ENCODE measurements around the gene ITGB1BP1. TPM values are rescaled to one million over a fixed set of nuclear protein-coding genes. Genes with fewer than 3 reads are reported as not detected.
A peak's percentile ranks its signal among the peaks of the same experiment; 100 is the strongest.

Gene ITGB1BP1
- total and polyA plus RNA-seq, 10 of the 15 experiments (the other 5 are each of a cell fraction or from before 2014, with no cell fraction given), result 50.2 to 273 (median 97.2) TPM

DNA sequence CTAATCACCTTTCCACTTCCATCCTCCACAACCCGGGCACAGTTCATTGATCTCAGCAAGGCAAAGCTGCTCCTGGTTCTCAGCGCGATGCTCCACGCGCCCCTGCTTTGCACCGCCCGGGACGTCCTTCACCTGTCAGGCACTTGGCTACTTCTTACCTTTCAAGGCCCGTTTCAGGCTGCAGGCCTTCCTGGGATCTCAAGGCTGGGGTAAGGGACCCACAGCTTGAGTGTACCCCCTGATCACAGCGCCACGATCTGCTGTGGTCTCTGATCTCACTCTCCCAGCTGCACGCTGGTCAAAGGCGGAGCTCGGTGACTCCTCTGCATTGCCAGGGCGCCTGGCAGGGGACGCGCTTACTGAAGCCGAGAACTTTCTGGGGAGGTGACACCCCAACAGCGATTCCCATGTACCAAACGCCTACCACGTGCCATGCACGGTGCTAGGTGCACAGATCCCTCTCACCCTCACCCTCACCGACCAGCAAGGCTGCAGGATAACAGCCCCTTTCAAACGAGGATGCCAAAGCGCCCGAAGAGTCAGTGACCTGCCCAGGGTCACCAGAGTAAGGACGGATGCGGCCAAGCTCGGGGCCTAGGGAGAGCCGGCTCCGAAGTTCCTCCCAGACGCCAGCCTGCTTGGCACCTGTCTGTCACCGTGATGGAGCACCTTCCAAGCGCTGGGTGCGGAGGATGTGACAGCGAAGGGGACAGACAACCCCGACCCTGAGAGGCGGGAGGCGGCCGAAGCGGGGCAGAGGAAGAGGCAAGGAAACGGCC lies 818 bp downstream of the ITGB1BP1 start (continued):
- TF ChIP-seq GATAD2B (conservative IDR thresholded peaks at IDR 0.05; ENCODE audit: low read depth), result no peak
- TF ChIP-seq POU2F2 (IDR thresholded peaks at IDR 0.05; ENCODE audit: borderline replicate concordance, low read depth, low read length), result peak; percentile 7; the same call in 1 of the 3 replicates
- TF ChIP-seq CBX3 (IDR thresholded peaks at IDR 0.05; ENCODE audit: borderline replicate concordance, low read depth), result no peak
- TF ChIP-seq LARP7 (IDR thresholded peaks at IDR 0.05), result no peak
- TF ChIP-seq SKIL (IDR thresholded peaks at IDR 0.05; ENCODE audit: low read depth, poor library complexity, severe bottlenecking), result no peak
- TF ChIP-seq DPF2 (IDR thresholded peaks at IDR 0.05), result peak; percentile 92; the same call in 1 of the 2 replicates
- TF ChIP-seq CREM (IDR thresholded peaks at IDR 0.05; ENCODE audit: low read depth), result no peak; the same call in 1 of the 2 replicates
- peak; percentile 18; the same call in 1 of the 2 replicates for TF ChIP-seq POLR2AphosphoS5 (IDR thresholded peaks at IDR 0.05; ENCODE audit: low read length)
- TF ChIP-seq ETV6 (conservative IDR thresholded peaks at IDR 0.05 in 1 of 2, IDR thresholded peaks at IDR 0.05 in 1 of 2; ENCODE audit: borderline replicate concordance in 1 of 2, low read depth in 1 of 2), result no peak
- TF ChIP-seq BRCA1 (IDR thresholded peaks at IDR 0.05; ENCODE audit: low read depth, low read length), result no peak
- TF ChIP-seq, protein P1, sequence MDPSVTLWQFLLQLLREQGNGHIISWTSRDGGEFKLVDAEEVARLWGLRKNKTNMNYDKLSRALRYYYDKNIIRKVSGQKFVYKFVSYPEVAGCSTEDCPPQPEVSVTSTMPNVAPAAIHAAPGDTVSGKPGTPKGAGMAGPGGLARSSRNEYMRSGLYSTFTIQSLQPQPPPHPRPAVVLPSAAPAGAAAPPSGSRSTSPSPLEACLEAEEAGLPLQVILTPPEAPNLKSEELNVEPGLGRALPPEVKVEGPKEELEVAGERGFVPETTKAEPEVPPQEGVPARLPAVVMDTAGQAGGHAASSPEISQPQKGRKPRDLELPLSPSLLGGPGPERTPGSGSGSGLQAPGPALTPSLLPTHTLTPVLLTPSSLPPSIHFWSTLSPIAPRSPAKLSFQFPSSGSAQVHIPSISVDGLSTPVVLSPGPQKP (IDR thresholded peaks at IDR 0.05; ENCODE audit: low read depth, low read length), result no peak
- no peak for TF ChIP-seq RBBP5 (conservative IDR thresholded peaks at IDR 0.05)
- no peak for TF ChIP-seq SUZ12 (IDR thresholded peaks at IDR 0.05; ENCODE audit: unreplicated experiment)
- no peak for TF ChIP-seq MTA2 (IDR thresholded peaks at IDR 0.05; ENCODE audit: low read depth)
- no peak for TF ChIP-seq JUNB (IDR thresholded peaks at IDR 0.05)
- no peak for TF ChIP-seq RB1 (IDR thresholded peaks at IDR 0.05; ENCODE audit: borderline replicate concordance)
- no peak for TF ChIP-seq ASH2L (IDR thresholded peaks at IDR 0.05; ENCODE audit: borderline replicate concordance, low read depth)
- TF ChIP-seq, protein P2, sequence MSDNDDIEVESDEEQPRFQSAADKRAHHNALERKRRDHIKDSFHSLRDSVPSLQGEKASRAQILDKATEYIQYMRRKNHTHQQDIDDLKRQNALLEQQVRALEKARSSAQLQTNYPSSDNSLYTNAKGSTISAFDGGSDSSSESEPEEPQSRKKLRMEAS (IDR thresholded peaks at IDR 0.05; ENCODE audit: low read depth, low read length), result no peak; the same call in 1 of the 2 replicates
- TF ChIP-seq HCFC1 (IDR thresholded peaks at IDR 0.05; ENCODE audit: low read length), result no peak
- no peak for TF ChIP-seq RCOR1 (conservative IDR thresholded peaks at IDR 0.05; ENCODE audit: low read depth, low read length)
- TF ChIP-seq, protein P3, sequence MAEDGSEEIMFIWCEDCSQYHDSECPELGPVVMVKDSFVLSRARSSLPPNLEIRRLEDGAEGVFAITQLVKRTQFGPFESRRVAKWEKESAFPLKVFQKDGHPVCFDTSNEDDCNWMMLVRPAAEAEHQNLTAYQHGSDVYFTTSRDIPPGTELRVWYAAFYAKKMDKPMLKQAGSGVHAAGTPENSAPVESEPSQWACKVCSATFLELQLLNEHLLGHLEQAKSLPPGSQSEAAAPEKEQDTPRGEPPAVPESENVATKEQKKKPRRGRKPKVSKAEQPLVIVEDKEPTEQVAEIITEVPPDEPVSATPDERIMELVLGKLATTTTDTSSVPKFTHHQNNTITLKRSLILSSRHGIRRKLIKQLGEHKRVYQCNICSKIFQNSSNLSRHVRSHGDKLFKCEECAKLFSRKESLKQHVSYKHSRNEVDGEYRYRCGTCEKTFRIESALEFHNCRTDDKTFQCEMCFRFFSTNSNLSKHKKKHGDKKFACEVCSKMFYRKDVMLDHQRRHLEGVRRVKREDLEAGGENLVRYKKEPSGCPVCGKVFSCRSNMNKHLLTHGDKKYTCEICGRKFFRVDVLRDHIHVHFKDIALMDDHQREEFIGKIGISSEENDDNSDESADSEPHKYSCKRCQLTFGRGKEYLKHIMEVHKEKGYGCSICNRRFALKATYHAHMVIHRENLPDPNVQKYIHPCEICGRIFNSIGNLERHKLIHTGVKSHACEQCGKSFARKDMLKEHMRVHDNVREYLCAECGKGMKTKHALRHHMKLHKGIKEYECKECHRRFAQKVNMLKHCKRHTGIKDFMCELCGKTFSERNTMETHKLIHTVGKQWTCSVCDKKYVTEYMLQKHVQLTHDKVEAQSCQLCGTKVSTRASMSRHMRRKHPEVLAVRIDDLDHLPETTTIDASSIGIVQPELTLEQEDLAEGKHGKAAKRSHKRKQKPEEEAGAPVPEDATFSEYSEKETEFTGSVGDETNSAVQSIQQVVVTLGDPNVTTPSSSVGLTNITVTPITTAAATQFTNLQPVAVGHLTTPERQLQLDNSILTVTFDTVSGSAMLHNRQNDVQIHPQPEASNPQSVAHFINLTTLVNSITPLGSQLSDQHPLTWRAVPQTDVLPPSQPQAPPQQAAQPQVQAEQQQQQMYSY (CRISPR knock-in tag; IDR thresholded peaks at IDR 0.05), result no peak
- no peak for TF ChIP-seq CHD2 (IDR thresholded peaks at IDR 0.05; ENCODE audit: borderline replicate concordance, low read depth, low read length)

Measured in GM12878 (cell line).